ENCODE data around the gene ADCK2. TPM values are rescaled to one million over a fixed set of nuclear protein-coding genes. Genes with fewer than 3 reads are reported as not detected.
"Not testable (repeated sequence)": the region's sequence is repeated elsewhere in the genome, so short reads cannot be mapped to it uniquely, and the experiment has no call there.

ADCK2 gene
- total RNA-seq, 2 experiments from 2014 or later = 23.5 to 24.5 TPM

DNA sequence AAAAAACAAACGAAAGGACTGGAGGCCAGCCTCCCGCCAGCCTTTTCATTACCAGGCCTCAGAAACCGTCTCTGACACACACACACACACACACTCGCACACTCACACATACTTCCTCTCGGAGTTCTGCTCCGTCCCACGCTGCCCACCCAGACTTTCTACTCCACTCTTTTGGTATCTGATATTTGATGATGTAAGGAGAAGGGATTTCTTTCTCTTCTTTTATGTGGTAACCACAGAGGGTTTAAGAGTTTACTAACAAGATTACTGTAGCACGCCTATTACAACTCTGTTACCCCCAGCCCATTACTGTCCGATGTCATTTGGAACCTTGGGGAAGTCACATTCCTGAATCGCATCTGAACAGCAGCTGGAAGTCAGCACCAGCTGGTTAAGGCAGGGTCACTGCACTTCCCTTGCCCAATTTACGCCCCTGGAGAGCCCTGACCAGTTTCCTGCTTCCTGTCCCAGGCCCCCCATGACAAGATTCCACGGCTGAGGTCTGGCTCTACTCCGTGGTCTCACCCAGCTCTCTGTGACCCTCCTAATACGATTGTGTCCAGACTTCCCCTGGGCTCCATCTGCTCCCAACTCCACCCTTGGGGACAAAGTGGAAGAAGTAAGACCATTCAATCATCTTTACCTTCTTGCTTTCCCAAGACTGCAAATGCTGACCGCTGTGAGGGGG lies 33.2 kb upstream of the ADCK2 start:
- POLR2A ChIA-PET = no interaction called here
- ATAC-seq (ENCODE audit: low read depth) = no peak
- H3K36me3 Mint-ChIP-seq = no peaks in the 10 kb centered on the region

GRCh38 chr7:140640060-140640637 lies 32.6 kb upstream of the ADCK2 start:
- H3K27ac Mint-ChIP-seq = no peak overlapping the region
- DNase-seq = peak; percentile 43
- ATAC-seq (ENCODE audit: low read depth) = peak; percentile 44
- H3K9me3 Mint-ChIP-seq = no peaks in the 10 kb centered on the region
- peaks cover 63% of the 10 kb centered on the region for H3K27me3 Mint-ChIP-seq
- POLR2A ChIA-PET = no interaction called here
- H3K4me3 Mint-ChIP-seq = peak overlapping the region; percentile 79
- no peaks in the 10 kb centered on the region for H3K36me3 Mint-ChIP-seq
- peaks cover 14% of the 10 kb centered on the region for H3K4me1 Mint-ChIP-seq

More for the DNA sequence above, 33.2 kb upstream of the ADCK2 start:
- no peak overlapping the region for H3K27ac Mint-ChIP-seq
- H3K4me1 Mint-ChIP-seq = peaks cover 14% of the 10 kb centered on the region
- no peak for DNase-seq
- peak overlapping the region; percentile 79 for H3K4me3 Mint-ChIP-seq
- no peaks in the 10 kb centered on the region for H3K9me3 Mint-ChIP-seq
- peaks cover 63% of the 10 kb centered on the region for H3K27me3 Mint-ChIP-seq

GRCh38 chr7:140640727-140641523 lies 31.8 kb upstream of the ADCK2 start, which contains the start of gene DENND2A:
Gene DENND2A, minus strand, starts transcription at chr7:140640813. Its CDS starts 38,416 bp downstream, at chr7:140602397.
- peak; percentile 30 for ATAC-seq (ENCODE audit: low read depth)
- POLR2A ChIA-PET = no interaction called here
- peaks cover 14% of the 10 kb centered on the region for H3K4me1 Mint-ChIP-seq

GRCh38 chr7:140641524-140642195 lies 31.1 kb upstream of the ADCK2 start:
- no peak for DNase-seq
- peaks cover 14% of the 10 kb centered on the region for H3K4me1 Mint-ChIP-seq
- H3K36me3 Mint-ChIP-seq = no peaks in the 10 kb centered on the region
- no peak overlapping the region for H3K4me3 Mint-ChIP-seq
- peaks cover 63% of the 10 kb centered on the region for H3K27me3 Mint-ChIP-seq
- no peak for ATAC-seq (ENCODE audit: low read depth)
- POLR2A ChIA-PET = interaction anchor here (0.8 kb wide), 1 partner anchor 255 kb away, joined by 5 read pairs; no protein-coding TSS in a partner anchor
- H3K27ac Mint-ChIP-seq = no peak overlapping the region
- H3K9me3 Mint-ChIP-seq = no peaks in the 10 kb centered on the region

More at GRCh38 chr7:140640727-140641523, 31.8 kb upstream of the ADCK2 start, which contains the start of gene DENND2A:
- peak; percentile 42 for DNase-seq
- Mint-ChIP-seq H3K4me3 (peak within 1 kb of the TSS; percentile 79), H3K27me3 (peaks cover 63% of the 10 kb centered on the region), H3K9me3 (no peaks in the 10 kb centered on the region), H3K36me3 (no peaks in the 10 kb centered on the region), H3K27ac (no peak within 1 kb of the TSS)

GRCh38 chr7:140643416-140643815 lies 29.3 kb upstream of the ADCK2 start:
- POLR2A ChIA-PET = interaction anchor here (0.5 to 0.9 kb wide), 2 partner anchors 13 to 120 kb away, joined by 3 read pairs; no protein-coding TSS in a partner anchor
- no peak overlapping the region for H3K27ac Mint-ChIP-seq
- no peak overlapping the region for H3K4me3 Mint-ChIP-seq
- H3K36me3 Mint-ChIP-seq = no peaks in the 10 kb centered on the region
- peaks cover 19% of the 10 kb centered on the region for H3K4me1 Mint-ChIP-seq
- ATAC-seq (ENCODE audit: low read depth) (no peak), DNase-seq (no peak)
- H3K9me3 Mint-ChIP-seq = no peaks in the 10 kb centered on the region
- peaks cover 51% of the 10 kb centered on the region for H3K27me3 Mint-ChIP-seq

DNA sequence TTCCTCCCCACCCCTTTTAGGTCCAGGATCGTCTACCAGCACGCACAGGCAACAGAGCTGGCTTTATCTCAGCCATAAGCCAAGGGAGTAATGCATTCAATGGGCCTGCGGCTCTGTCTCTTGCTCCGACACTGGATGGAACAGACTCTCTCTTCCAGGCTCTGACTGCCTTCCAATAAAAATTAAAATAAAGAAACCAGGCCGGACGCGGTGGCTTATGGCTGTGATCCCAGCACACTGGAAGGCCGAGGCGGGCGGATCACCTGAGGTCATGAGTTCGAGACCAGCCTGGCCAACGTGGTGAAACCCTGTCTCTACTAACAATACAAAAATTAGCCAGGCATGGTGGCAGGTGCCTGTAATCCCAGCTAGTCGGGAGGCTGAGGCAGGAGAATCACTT lies 28.0 kb upstream of the ADCK2 start:
- not testable (repeated sequence) for H3K36me3 Mint-ChIP-seq; H3K4me3 Mint-ChIP-seq; ATAC-seq (ENCODE audit: low read depth); DNase-seq; H3K27ac Mint-ChIP-seq; H3K9me3 Mint-ChIP-seq
- H3K27me3 Mint-ChIP-seq = peaks cover 38% of the 10 kb centered on the region
- POLR2A ChIA-PET = interaction anchor here (0.8 kb wide), 1 partner anchor 10 kb away, joined by 3 read pairs; no protein-coding TSS in a partner anchor
- H3K4me1 Mint-ChIP-seq = peaks cover 13% of the 10 kb centered on the region

DNA sequence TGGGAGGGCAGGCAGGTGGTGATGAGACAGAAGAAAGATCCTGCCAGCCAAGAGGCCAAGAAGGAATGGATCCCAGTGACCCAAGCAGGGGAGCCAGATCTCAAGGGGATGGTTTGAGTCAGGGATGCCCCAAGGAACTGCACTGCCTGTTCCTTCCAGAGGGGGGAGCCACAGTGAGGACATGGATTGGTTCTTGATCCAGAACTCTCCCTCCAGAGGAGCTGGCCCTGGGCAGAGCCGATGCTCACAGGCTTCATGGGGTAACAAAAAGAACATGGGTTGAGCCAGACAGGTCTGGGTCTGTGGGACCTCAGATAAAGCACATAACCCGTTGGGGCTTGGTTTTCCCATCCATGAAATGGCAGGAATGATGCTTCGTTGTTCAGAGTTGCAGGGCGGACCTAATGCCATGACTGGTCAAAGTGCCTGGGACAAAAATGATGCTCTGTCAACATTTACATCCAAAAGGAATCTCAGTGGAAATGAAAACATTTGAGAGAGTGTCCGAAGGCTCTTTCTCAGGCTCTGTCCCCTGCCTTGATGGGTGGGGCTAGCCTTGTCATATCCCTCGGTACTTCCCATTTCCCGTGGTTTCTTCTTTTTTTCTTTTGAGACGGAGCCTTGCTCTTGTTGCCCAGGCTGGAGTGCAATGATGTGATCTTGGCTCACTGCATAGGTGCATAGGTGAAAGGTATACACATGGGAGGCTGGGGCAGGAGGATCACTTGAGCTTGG lies 27.4 kb upstream of the ADCK2 start:
- POLR2A ChIA-PET = interaction anchor here (0.8 kb wide), 1 partner anchor 10 kb away, joined by 3 read pairs; no protein-coding TSS in a partner anchor
- no peaks in the 10 kb centered on the region for H3K36me3 Mint-ChIP-seq
- DNase-seq = no peak

DNA sequence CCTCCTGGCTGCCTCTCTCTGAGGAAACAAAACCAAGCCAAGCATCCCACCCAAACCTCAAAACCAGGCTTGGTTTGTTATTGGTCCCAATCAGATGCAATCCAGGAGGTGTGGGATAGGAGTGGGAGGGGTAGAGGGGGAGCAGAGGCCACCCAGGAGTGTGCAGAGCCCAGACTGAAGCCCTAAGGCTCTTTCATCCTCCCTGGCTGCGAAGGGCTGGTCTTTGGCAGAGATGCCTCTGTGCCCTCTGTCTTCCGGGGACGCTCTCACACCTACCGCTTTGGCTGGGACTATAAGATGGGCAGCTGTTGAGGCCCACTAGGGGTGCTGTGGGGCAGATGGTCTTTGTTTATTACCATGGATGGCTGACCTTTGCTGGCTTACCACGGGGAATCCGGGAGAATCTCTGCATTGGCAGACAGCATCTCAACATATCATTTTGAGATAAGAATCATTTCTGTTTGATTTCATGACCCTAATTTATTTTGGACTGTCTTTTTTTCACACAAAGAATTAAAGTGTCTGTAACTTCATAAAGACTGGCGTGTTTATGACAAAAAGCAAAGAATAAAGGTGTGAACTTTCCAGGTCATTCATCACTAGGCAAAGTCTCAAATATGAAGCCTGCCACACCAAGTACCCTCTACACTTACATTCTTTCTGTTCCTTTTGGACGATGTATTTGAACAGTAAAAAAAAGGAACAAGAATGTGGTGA lies 25.7 kb upstream of the ADCK2 start:
- Mint-ChIP-seq H3K4me3 (no peak overlapping the region), H3K27ac (no peak overlapping the region)

More for the DNA sequence above, 27.4 kb upstream of the ADCK2 start:
- Mint-ChIP-seq H3K4me3 (no peak overlapping the region), H3K27me3 (peaks cover 32% of the 10 kb centered on the region), H3K9me3 (no peaks in the 10 kb centered on the region), H3K27ac (no peak overlapping the region), H3K4me1 (peaks cover 10% of the 10 kb centered on the region)
- ATAC-seq (ENCODE audit: low read depth) = no peak

DNA sequence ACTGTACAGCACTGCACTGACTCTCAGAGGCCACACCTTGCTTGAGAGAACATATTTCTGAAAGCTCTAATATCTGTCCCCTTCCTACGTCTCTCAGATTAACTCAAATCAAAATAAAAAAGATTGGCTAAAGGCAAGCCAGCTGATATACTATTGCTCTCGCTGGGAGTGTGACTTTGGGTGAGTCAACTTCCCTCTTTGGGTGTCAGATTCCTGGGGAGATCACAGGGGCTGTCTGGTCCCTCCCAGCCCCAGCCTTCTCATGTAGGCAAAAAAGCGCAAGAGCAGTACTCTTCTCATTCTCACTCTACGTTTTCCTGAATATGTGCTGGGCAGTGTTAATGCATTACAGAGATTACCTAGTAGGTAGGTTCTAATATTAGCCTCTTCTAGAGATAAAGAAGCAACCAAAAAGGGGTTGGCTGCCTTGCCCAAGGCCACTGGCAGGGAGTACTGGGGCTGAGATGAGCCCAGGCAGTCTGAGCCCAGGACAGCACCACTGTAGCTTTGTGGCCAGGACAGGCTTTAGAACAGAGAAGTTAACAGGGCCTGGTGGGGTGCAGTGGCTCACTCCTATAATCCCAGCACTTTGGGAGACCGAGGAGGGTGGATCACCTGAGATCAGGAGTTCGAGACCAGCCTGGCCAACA lies 23.1 kb upstream of the ADCK2 start:
- ATAC-seq (ENCODE audit: low read depth) = no peak
- H3K36me3 Mint-ChIP-seq = no peaks in the 10 kb centered on the region
- POLR2A ChIA-PET = no interaction called here
- H3K27me3 Mint-ChIP-seq = peaks cover 2% of the 10 kb centered on the region
- peaks cover 8% of the 10 kb centered on the region for H3K4me1 Mint-ChIP-seq
- DNase-seq = no peak
- no peak overlapping the region for H3K4me3 Mint-ChIP-seq
- no peak overlapping the region for H3K27ac Mint-ChIP-seq
- H3K9me3 Mint-ChIP-seq = no peaks in the 10 kb centered on the region

More for the DNA sequence above, 25.7 kb upstream of the ADCK2 start:
- no peaks in the 10 kb centered on the region for H3K9me3 Mint-ChIP-seq
- H3K36me3 Mint-ChIP-seq = no peaks in the 10 kb centered on the region
- peak; percentile 38 for DNase-seq
- H3K4me1 Mint-ChIP-seq = peaks cover 5% of the 10 kb centered on the region
- H3K27me3 Mint-ChIP-seq = peaks cover 21% of the 10 kb centered on the region
- ATAC-seq (ENCODE audit: low read depth) = peak; percentile 94
- POLR2A ChIA-PET = no interaction called here

- Mint-ChIP-seq H3K36me3 (no peaks in the 10 kb centered on the region), H3K27ac (no peak overlapping the region), H3K27me3 (peaks cover 2% of the 10 kb centered on the region), H3K9me3 (no peaks in the 10 kb centered on the region), H3K4me3 (no peak overlapping the region), H3K4me1 (peaks cover 8% of the 10 kb centered on the region)
- POLR2A ChIA-PET = no interaction called here
- ATAC-seq (ENCODE audit: low read depth) (no peak), DNase-seq (no peak)
Measured at GRCh38 chr7:140650367-140650766, 22.4 kb upstream of the ADCK2 start.

DNA sequence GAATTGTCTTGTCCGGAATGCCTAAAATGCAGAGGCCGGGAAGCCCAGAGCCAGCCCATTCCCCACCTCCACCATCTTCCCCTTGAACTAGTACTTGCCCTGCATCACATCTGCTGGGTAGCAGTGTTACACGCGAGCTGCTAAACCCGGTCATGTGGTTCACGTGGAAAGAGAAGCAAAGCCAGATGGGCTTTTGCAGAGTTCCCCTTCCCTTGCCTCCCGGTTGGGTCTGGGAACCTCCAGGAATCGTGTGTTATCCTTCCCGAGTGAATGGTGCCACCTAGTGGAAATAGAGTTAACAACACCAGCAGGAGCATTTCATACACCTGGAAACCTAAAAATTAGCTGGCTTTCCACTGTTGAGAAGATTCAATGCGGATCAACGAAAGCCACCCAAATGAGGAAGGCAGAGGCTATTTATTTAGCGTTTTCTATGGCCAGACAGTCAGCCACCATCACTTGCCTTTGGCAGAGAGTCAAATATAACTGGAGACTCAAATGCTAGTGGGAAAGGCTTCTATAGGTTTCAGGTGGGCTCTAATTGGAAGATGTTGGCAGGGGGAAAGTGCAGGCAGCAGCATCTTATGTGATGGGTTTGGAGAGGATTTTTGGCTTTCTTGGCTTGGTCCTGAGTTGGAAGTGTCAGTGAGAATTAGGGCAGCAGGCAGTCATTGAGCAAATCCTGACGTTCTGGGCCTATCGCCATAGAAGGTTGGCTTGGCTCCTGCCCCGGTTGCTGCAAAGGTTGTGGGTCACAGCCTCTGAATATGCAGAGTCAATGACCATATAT lies 19.2 kb upstream of the ADCK2 start:
- Mint-ChIP-seq H3K9me3 (no peaks in the 10 kb centered on the region), H3K27ac (no peak overlapping the region), H3K27me3 (peaks cover 5% of the 10 kb centered on the region), H3K4me3 (no peak overlapping the region), H3K36me3 (no peaks in the 10 kb centered on the region), H3K4me1 (peaks cover 16% of the 10 kb centered on the region)
- POLR2A ChIA-PET = interaction anchor here (1.0 kb wide), 1 partner anchor 43 kb away, joined by 3 read pairs; the partner anchor contains the start of gene NDUFB2
- ATAC-seq (ENCODE audit: low read depth) (no peak), DNase-seq (peak; percentile 44)

Data from activated naive CD8-positive, alpha-beta T cell treated with anti-CD3 and anti-CD28 coated beads, Interleukin-2, amount 10 ng/mL, durations not matched to agents 7 days and 5 days (primary cell).